ENCODE results near the gene SS18L1.

SS18L1 gene

DNA sequence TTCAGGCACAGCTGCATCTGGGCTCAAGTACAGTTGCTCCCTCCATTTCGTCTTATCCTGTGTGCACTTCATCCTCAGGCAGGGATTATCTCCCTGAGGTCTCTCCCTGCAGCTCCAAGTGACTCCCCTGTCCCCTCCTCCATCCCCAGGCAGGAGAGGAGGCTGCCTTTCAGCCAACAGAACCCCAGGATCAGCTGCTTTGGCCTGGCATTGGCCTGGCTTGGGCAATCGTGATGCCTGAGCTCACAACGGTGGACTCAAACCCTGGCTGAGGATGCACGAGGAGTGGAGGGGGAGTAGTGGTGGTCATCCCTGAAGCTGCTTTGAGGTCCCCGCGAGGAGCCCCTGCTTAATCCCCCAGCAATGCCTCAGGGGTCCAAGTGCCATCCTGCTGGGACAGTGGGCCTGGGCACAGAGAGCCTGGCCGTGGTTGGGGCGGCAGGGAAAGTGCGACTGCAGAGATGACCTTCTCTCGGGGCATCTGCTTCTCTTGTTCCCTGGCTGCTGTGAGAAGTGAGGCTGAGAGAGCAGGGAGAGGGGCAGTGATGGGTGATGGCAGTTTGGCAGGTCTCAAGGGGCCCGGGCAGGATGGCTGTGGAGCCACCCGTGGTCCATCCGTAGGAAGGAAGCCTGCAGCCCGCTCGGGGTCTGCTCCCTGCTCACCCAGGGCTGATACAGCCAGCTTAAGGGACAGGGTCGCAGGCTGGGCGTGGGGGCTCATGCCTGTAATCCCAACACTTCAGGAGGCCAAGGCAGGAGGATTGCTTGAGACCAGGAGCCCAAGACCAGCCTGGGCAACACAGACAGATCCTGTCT lies 82.5 kb downstream of the SS18L1 start:
- TF ChIP-seq GABPA (IDR thresholded peaks at IDR 0.05; ENCODE audit: low read depth) (no peak), POLR2AphosphoS5 (IDR thresholded peaks at IDR 0.05; ENCODE audit: low read depth) (no peak), SPI1 (IDR thresholded peaks at IDR 0.05; ENCODE audit: borderline replicate concordance, low read depth) (no peak)
- TF ChIP-seq, protein P1, sequence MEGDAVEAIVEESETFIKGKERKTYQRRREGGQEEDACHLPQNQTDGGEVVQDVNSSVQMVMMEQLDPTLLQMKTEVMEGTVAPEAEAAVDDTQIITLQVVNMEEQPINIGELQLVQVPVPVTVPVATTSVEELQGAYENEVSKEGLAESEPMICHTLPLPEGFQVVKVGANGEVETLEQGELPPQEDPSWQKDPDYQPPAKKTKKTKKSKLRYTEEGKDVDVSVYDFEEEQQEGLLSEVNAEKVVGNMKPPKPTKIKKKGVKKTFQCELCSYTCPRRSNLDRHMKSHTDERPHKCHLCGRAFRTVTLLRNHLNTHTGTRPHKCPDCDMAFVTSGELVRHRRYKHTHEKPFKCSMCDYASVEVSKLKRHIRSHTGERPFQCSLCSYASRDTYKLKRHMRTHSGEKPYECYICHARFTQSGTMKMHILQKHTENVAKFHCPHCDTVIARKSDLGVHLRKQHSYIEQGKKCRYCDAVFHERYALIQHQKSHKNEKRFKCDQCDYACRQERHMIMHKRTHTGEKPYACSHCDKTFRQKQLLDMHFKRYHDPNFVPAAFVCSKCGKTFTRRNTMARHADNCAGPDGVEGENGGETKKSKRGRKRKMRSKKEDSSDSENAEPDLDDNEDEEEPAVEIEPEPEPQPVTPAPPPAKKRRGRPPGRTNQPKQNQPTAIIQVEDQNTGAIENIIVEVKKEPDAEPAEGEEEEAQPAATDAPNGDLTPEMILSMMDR (IDR thresholded peaks at IDR 0.05; ENCODE audit: insufficient read depth, low read length) = no peak
- no peak for DNase-seq (ENCODE audit: low read depth in 1 of 2, low spot score in 1 of 2)
- Histone ChIP-seq H3K27me3 (ENCODE audit: insufficient read depth, poor library complexity, severe bottlenecking) (peaks cover 22% of the 10 kb centered on the region), H3K4me3 (replicated peaks; ENCODE audit: insufficient read depth, low read length) (no peak overlapping the region), H3K27ac (replicated peaks) (no peak overlapping the region)

DNA sequence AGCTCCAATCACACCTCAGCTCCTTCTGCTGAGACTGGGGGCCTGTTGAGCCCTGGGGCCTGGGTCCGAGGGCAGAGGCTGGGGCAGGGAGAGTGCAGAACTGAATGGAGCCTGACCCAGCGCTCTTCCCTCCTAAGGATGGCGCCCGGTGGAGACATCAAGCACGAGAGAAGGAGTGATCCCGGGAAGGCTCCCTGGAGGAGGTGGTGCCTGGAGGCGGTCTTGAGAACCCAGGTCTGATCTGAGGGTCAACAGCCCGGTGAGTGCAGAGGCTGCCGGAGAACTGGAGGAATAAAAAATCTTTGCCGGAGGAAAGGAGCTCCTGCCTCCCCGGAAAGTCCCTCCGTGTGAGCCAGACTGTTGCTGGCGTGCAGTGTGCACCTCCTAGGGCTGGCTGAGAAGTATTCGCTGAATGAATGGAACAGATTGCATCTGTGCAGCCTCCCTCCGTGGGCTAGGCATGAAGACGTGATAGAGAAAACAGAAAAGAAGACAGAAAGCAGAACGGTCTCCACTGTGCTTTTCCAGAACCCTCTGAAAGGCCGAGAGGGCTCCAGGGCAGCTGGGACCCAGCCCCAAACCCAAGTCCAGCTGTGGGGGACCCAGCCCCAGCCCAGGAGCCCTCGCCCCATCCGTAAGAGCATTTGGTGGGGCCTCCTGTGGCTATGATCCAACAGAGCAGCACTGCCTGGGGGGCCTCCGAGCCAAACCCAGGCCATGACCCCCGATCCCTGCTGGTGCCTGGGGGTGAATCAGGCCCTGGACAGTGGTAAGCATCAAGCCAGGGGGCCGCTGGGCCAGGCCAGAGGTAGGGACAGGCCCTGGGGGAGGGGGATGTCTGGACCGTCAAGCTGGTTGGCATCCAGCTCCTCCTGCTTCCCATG lies 83.4 kb downstream of the SS18L1 start:
- TF ChIP-seq, protein P1 (IDR thresholded peaks at IDR 0.05; ENCODE audit: insufficient read depth, low read length) = no peak
- TF ChIP-seq GABPA (IDR thresholded peaks at IDR 0.05; ENCODE audit: low read depth) (no peak), SPI1 (IDR thresholded peaks at IDR 0.05; ENCODE audit: borderline replicate concordance, low read depth) (no peak), POLR2AphosphoS5 (IDR thresholded peaks at IDR 0.05; ENCODE audit: low read depth) (no peak)
- TF ChIP-seq, protein P2, sequence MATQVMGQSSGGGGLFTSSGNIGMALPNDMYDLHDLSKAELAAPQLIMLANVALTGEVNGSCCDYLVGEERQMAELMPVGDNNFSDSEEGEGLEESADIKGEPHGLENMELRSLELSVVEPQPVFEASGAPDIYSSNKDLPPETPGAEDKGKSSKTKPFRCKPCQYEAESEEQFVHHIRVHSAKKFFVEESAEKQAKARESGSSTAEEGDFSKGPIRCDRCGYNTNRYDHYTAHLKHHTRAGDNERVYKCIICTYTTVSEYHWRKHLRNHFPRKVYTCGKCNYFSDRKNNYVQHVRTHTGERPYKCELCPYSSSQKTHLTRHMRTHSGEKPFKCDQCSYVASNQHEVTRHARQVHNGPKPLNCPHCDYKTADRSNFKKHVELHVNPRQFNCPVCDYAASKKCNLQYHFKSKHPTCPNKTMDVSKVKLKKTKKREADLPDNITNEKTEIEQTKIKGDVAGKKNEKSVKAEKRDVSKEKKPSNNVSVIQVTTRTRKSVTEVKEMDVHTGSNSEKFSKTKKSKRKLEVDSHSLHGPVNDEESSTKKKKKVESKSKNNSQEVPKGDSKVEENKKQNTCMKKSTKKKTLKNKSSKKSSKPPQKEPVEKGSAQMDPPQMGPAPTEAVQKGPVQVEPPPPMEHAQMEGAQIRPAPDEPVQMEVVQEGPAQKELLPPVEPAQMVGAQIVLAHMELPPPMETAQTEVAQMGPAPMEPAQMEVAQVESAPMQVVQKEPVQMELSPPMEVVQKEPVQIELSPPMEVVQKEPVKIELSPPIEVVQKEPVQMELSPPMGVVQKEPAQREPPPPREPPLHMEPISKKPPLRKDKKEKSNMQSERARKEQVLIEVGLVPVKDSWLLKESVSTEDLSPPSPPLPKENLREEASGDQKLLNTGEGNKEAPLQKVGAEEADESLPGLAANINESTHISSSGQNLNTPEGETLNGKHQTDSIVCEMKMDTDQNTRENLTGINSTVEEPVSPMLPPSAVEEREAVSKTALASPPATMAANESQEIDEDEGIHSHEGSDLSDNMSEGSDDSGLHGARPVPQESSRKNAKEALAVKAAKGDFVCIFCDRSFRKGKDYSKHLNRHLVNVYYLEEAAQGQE (IDR thresholded peaks at IDR 0.05; ENCODE audit: insufficient replicate concordance, low read depth) = no peak
- Histone ChIP-seq H3K27ac (replicated peaks) (no peak overlapping the region), H3K27me3 (ENCODE audit: insufficient read depth, poor library complexity, severe bottlenecking) (peaks cover 14% of the 10 kb centered on the region)

DNA sequence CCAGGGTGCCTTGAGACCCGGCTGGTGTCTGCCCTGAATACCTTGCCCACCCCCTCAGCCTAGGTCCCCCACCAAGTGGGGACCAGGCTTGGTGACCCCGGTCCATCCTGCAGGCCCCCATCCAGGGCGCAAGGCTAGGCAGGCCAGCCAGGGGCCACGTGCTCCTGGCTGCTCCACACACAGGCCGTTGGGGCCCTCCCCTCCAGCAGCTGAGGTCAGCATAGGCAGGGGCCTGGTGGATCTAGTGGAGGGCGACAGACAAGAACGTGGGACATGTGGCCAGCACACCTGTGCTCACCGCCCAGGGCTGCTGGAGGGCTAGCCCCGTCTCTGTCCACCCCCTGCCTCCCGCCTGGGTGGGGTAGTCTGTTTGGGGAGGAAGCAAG lies 84.0 kb downstream of the SS18L1 start:
- no peak overlapping the region for H3K27ac ChIP-seq (replicated peaks)
- DNase-seq (ENCODE audit: low read depth in 1 of 2, low spot score in 1 of 2) = no peak
- no peak for TF ChIP-seq SPI1 (IDR thresholded peaks at IDR 0.05; ENCODE audit: borderline replicate concordance, low read depth)

More for the DNA sequence above, 83.4 kb downstream of the SS18L1 start:
- H3K4me3 ChIP-seq (replicated peaks; ENCODE audit: insufficient read depth, low read length) = no peak overlapping the region
- DNase-seq (ENCODE audit: low read depth in 1 of 2, low spot score in 1 of 2) = no peak

DNA sequence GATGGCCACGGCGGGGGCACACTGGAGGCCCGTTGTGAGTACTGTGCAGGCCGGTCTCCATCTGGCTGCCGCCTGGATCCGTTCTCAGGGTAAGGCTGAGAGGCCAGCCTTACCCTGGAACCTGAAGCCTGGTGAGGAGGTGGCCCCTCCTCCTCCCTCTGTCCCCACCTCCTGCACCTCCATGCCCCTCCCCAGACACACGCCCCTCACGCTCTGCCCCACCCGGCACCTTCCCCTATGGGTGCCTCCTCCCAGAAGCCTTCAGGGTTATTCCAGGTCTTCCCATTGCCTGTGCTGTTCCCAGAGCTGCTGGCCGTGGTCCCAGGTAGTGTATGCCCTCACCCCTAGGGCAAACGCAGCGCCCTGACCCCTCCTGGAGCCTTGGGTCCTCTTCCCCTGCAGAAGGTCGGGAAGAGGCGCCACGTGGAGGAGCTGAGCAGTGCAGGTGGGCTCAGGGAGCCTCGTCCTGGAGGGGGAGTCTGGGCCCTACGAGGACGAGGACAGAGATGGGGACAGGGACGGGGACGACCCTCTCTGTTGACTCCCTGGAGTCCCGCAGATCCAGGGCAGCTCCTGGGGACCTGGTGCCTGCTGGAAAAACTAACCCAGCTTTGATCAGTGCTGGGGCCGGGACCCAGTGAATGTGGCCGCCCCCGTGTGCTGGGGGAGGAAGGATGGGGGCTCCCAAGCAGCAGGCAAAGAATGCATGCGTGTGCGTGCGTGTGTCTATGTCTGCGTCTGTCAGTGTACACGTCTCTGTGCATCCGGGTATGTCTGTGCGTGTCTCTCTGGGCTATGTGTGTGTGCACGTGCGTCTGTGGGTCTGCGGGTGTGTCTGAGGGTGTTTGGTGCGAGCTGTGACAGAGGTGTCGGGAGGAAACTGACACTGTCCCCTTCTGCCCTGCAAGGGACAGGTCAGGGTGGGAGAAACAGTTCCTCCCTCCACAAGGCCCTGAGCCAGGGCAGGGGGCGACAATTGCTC lies 84.7 kb downstream of the SS18L1 start:
- Histone ChIP-seq H3K4me3 (replicated peaks; ENCODE audit: insufficient read depth, low read length) (no peak overlapping the region), H3K27me3 (ENCODE audit: insufficient read depth, poor library complexity, severe bottlenecking) (peaks cover 4% of the 10 kb centered on the region), H3K27ac (replicated peaks) (no peak overlapping the region)
- no peak for TF ChIP-seq SPI1 (IDR thresholded peaks at IDR 0.05; ENCODE audit: borderline replicate concordance, low read depth)
- TF ChIP-seq, protein P2 (IDR thresholded peaks at IDR 0.05; ENCODE audit: insufficient replicate concordance, low read depth) = no peak
- TF ChIP-seq POLR2AphosphoS5 (IDR thresholded peaks at IDR 0.05; ENCODE audit: low read depth) = no peak
- TF ChIP-seq, protein P1 (IDR thresholded peaks at IDR 0.05; ENCODE audit: insufficient read depth, low read length) = no peak
- TF ChIP-seq GABPA (IDR thresholded peaks at IDR 0.05; ENCODE audit: low read depth) = no peak
- no peak for DNase-seq (ENCODE audit: low read depth in 1 of 2, low spot score in 1 of 2)

More for the DNA sequence above, 84.0 kb downstream of the SS18L1 start:
- Histone ChIP-seq H3K4me3 (replicated peaks; ENCODE audit: insufficient read depth, low read length) (no peak overlapping the region), H3K27me3 (ENCODE audit: insufficient read depth, poor library complexity, severe bottlenecking) (peaks cover 8% of the 10 kb centered on the region)
